ENCODE results near the gene CELA2A.

DNA sequence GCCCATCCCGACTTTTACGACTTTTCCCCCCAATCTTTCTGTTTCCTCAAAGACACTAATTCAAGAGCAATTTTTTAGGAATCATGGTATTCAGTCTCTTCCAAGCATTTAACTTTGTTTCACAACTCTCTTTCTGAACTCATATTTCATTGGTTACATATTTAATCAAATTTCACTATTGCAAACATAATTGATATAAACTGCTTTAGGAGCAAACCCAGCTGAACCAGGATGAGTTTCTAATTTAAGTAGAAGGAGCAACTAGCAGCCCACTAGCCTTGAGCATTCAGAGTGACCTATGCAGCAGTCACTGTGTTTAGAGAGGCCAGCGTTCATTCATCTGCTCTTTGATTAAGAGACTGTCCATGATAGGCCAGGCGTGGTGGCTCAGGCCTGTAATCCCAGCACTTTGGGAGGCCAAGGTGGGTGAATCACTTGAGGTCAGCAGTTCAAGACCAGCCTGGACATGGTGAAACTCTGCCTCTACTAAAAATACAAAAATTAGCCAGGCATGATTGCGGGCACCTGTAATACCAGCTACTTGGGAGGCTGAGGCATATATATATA lies 21.2 kb downstream of the CELA2A start:
- TF ChIP-seq, protein P1, sequence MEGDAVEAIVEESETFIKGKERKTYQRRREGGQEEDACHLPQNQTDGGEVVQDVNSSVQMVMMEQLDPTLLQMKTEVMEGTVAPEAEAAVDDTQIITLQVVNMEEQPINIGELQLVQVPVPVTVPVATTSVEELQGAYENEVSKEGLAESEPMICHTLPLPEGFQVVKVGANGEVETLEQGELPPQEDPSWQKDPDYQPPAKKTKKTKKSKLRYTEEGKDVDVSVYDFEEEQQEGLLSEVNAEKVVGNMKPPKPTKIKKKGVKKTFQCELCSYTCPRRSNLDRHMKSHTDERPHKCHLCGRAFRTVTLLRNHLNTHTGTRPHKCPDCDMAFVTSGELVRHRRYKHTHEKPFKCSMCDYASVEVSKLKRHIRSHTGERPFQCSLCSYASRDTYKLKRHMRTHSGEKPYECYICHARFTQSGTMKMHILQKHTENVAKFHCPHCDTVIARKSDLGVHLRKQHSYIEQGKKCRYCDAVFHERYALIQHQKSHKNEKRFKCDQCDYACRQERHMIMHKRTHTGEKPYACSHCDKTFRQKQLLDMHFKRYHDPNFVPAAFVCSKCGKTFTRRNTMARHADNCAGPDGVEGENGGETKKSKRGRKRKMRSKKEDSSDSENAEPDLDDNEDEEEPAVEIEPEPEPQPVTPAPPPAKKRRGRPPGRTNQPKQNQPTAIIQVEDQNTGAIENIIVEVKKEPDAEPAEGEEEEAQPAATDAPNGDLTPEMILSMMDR (IDR thresholded peaks at IDR 0.05) = no peak
- TF ChIP-seq SMC3 (IDR thresholded peaks at IDR 0.05; ENCODE audit: low read depth, low read length) (no peak), EP300 (IDR thresholded peaks at IDR 0.05; ENCODE audit: borderline replicate concordance in 1 of 2, low read depth in 1 of 2, low read length in 1 of 2) (no peak), POLR2AphosphoS5 (IDR thresholded peaks at IDR 0.05; ENCODE audit: low read depth, low read length) (no peak), TAF1 (IDR thresholded peaks at IDR 0.05; ENCODE audit: borderline replicate concordance, low read depth, low read length) (no peak), RAD21 (IDR thresholded peaks at IDR 0.05; ENCODE audit: low read length) (no peak)
- TF ChIP-seq, protein P2, sequence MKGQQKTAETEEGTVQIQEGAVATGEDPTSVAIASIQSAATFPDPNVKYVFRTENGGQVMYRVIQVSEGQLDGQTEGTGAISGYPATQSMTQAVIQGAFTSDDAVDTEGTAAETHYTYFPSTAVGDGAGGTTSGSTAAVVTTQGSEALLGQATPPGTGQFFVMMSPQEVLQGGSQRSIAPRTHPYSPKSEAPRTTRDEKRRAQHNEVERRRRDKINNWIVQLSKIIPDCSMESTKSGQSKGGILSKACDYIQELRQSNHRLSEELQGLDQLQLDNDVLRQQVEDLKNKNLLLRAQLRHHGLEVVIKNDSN (IDR thresholded peaks at IDR 0.05; ENCODE audit: borderline replicate concordance, low read depth) = no peak
- TF ChIP-seq, protein P3, sequence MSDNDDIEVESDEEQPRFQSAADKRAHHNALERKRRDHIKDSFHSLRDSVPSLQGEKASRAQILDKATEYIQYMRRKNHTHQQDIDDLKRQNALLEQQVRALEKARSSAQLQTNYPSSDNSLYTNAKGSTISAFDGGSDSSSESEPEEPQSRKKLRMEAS (IDR thresholded peaks at IDR 0.05; ENCODE audit: low read depth) = no peak
- TF ChIP-seq, protein P4, sequence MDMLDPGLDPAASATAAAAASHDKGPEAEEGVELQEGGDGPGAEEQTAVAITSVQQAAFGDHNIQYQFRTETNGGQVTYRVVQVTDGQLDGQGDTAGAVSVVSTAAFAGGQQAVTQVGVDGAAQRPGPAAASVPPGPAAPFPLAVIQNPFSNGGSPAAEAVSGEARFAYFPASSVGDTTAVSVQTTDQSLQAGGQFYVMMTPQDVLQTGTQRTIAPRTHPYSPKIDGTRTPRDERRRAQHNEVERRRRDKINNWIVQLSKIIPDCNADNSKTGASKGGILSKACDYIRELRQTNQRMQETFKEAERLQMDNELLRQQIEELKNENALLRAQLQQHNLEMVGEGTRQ (IDR thresholded peaks at IDR 0.05; ENCODE audit: borderline replicate concordance, low read depth, low read length) = no peak

All from SK-N-SH (cell line).